ENCODE results near the gene ISLR2.
"Not testable (repeated sequence)": the region's sequence is repeated elsewhere in the genome, so short reads cannot be mapped to it uniquely, and the experiment has no call there.

ISLR2 gene

GRCh38 chr15:74156678-74157411, 26.5 kb downstream of the ISLR2 start:
- DNase-seq (ENCODE audit: low read depth, low spot score) = peak; percentile 60

- DNase-seq (ENCODE audit: low read depth, low spot score) = no peak
These were observed 27.8 kb downstream of the ISLR2 start for GRCh38 chr15:74157868-74158827.

GRCh38 chr15:74158855-74159650, 28.7 kb downstream of the ISLR2 start:
- DNase-seq (ENCODE audit: low read depth, low spot score) = no peak

- DNase-seq (ENCODE audit: low read depth, low spot score) = no peak
These were observed 29.4 kb downstream of the ISLR2 start for GRCh38 chr15:74159773-74160172.

GRCh38 chr15:74160390-74160789, 30.0 kb downstream of the ISLR2 start:
- DNase-seq (ENCODE audit: low read depth, low spot score) = not testable (repeated sequence)

- not testable (repeated sequence) for DNase-seq (ENCODE audit: low read depth, low spot score)
These were observed 31.8 kb downstream of the ISLR2 start for GRCh38 chr15:74162195-74162536.

GRCh38 chr15:74165461-74165860, 35.1 kb downstream of the ISLR2 start:
- DNase-seq (ENCODE audit: low read depth, low spot score) = no peak

- DNase-seq (ENCODE audit: low read depth, low spot score) = no peak
These were observed 37.5 kb downstream of the ISLR2 start for GRCh38 chr15:74167891-74168331.

GRCh38 chr15:74168711-74169126, 38.3 kb downstream of the ISLR2 start:
- no peak for DNase-seq (ENCODE audit: low read depth, low spot score)

GRCh38 chr15:74170071-74170844, 39.9 kb downstream of the ISLR2 start:
- DNase-seq (ENCODE audit: low read depth, low spot score) = no peak

GRCh38 chr15:74170875-74171578, 40.6 kb downstream of the ISLR2 start:
- no peak for DNase-seq (ENCODE audit: low read depth, low spot score)

GRCh38 chr15:74171965-74172541, 41.7 kb downstream of the ISLR2 start:
- no peak for DNase-seq (ENCODE audit: low read depth, low spot score)

GRCh38 chr15:74172701-74173379, 42.5 kb downstream of the ISLR2 start:
- no peak for DNase-seq (ENCODE audit: low read depth, low spot score)

- no peak for DNase-seq (ENCODE audit: low read depth, low spot score)
These were observed 43.2 kb downstream of the ISLR2 start, which contains the start of gene ISLR for GRCh38 chr15:74173380-74174218. Gene ISLR, plus strand, starts transcription at chr15:74173710. Its CDS starts 1,149 bp downstream, at chr15:74174859.

GRCh38 chr15:74174219-74174957, 44.0 kb downstream of the ISLR2 start:
- no peak for DNase-seq (ENCODE audit: low read depth, low spot score)

GRCh38 chr15:74174958-74175253, 44.5 kb downstream of the ISLR2 start:
- DNase-seq (ENCODE audit: low read depth, low spot score) = no peak

GRCh38 chr15:74175271-74176191, 45.1 kb downstream of the ISLR2 start:
- no peak for DNase-seq (ENCODE audit: low read depth, low spot score)

All from astrocyte of the hippocampus (primary cell).